AG04449 (cell line): ENCODE data around the gene LAGE3.

Experiments
- CTCF ChIA-PET: fragments of 350-600 bp; formaldehyde crosslinking; extraction: SDS; loops from one replicate; lab custom pipeline; 2021; ENCODE audit warnings: antibody characterized with exemption; lab: Yijun Ruan, JAX
- POLR2A ChIA-PET: fragments of 400-600, 350-600 bp; formaldehyde crosslinking; extraction: SDS; loops from one replicate; lab custom pipeline; 2020; ENCODE audit warnings: antibody characterized with exemption, inconsistent platforms; lab: Yijun Ruan, JAX
- DNase-seq: peaks from one replicate; pipeline ENCODE4 v3.0.0-alpha.2; 2010; ENCODE audit warnings: low read depth, low spot score
- H3K4me3 ChIP-seq: 2 replicates; pipeline ENCODE4 v1.5.1; 2011; ENCODE audit warnings: low read depth, mild to moderate bottlenecking, control low read depth, low read length
- CTCF ChIP-seq: IDR thresholded peaks from one replicate; pipeline ENCODE4 v1.5.1; 2011; ENCODE audit warnings: mild to moderate bottlenecking, moderate library complexity, low read length, control low read depth, inconsistent platforms; ENCODE audit not compliant: insufficient read depth; ENCODE audit errors: missing control alignments

LAGE3 gene

DNA sequence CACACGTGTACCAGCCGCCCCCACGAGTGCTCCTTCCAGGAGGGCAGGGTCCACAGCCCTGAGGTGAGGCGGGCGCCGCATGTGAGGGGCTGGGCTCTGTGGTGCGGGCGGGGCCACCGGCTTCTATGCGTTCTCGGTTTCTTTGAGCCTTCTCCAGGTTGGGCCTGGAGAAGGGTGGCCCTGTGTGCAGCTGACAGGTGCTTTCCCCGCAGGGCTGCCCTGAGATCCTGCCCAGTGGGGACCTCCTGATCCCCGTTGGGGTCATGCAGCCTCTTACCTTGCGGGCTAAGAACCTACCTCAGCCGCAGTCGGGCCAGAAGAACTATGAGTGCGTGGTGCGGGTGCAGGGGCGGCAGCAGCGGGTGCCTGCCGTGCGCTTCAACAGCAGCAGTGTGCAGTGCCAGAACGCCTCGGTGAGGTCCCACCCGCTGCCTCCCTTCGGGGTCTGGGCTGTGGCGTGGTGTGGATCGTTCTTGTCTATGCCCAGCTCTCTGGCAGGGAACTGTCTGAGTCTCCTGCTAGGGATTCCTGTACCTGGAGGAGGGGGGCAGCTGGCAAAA lies 14.2 kb downstream of the LAGE3 start:
- POLR2A ChIA-PET, result no interaction called here
- H3K4me3 ChIP-seq, result no peak overlapping the region
- DNase-seq, result no peak
- CTCF ChIA-PET, result no interaction called here
- no peak for TF ChIP-seq CTCF

- no peak for TF ChIP-seq CTCF
- ChIA-PET POLR2A (interaction anchor here (0.7 to 0.9 kb wide), 2 partner anchors 9 to 11 kb away, joined by 3 read pairs; no protein-coding TSS in a partner anchor), CTCF (no interaction called here)
- no peak overlapping the region for H3K4me3 ChIP-seq
- DNase-seq, result no peak
These were observed 15.4 kb downstream of the LAGE3 start for GRCh38 chrX:154463611-154464220.

DNA sequence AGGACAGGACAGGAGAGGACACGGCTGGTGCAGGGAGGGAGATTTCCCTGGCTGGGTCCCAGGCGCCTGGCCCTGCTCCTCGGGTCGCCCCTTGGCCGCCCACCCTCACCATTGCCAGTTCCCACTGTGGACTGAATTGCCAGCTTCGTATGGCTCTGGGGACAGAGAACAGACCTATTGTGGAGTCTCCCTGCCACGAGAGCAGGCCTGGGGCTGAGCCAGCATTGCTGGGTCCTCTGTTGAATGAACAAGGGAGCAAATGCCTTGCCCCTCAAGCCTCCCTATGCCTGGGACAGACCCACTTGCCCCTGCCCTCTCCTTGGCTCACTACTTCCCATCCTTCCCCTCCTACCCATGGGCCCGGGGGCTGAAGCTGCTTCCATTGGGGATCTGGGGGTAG lies 16.7 kb downstream of the LAGE3 start:
- ChIA-PET CTCF (interaction anchor here (1.3 kb wide), 1 partner anchor 24 kb away, joined by 3 read pairs; no protein-coding TSS in a partner anchor), POLR2A (no interaction called here)
- no peak for DNase-seq
- H3K4me3 ChIP-seq, result no peak overlapping the region
- no peak for TF ChIP-seq CTCF

GRCh38 chrX:154460326-154460725 lies 18.8 kb downstream of the LAGE3 start:
- ChIA-PET POLR2A (interaction anchor here (0.7 to 2.7 kb wide), 4 partner anchors 14 to 30 kb away, joined by 3 to 16 read pairs (median 4); partner anchors contain the start of genes LAGE3 and UBL4A), CTCF (no interaction called here)
- DNase-seq, result no peak
- peak overlapping the region; percentile 72 for H3K4me3 ChIP-seq
- no peak for TF ChIP-seq CTCF

DNA sequence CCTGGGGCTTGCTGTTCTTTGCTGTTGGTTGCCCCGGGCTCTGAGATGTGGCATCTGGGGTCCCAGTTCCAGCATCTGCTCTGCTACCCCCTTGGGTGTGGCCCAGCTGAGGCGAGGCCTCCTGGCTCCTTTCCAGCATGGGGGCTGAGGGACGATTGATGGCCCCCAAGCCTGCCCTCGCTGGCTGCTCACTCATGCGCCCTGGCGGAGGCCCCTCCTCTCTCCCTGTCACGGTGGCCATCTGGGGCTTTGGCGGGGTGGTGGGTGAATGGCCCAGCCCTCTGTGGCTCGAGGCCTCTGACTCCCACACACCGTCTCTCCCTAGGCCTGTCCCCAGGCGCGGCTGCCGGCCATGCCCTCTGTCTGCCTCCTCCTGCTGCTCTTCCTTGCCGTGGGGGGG lies 19.2 kb downstream of the LAGE3 start:
- CTCF ChIA-PET, result interaction anchor here (1.3 kb wide), 1 partner anchor 17 kb away, joined by 4 read pairs; no protein-coding TSS in a partner anchor
- H3K4me3 ChIP-seq, result peak overlapping the region; percentile 72
- POLR2A ChIA-PET, result interaction anchor here (0.7 to 2.7 kb wide), 7 partner anchors 8 to 31 kb away, joined by 3 to 16 read pairs (median 5); partner anchors contain the start of genes LAGE3, SLC10A3 and UBL4A
- DNase-seq, result no peak
- TF ChIP-seq CTCF, result no peak
